Measurements from ENCODE around the gene THSD4. TPM values are rescaled to one million over a fixed set of nuclear protein-coding genes. Genes with fewer than 3 reads are reported as not detected.

Gene THSD4
- total and polyA plus RNA-seq, 2 of the 8 experiments (the other 6 are each of a cell fraction or from before 2014, with no cell fraction given): 2.5 to 6.2 TPM

GRCh38 chr15:71595846-71596553 is 480.7 kb downstream of the THSD4 start:
- POLR2A ChIA-PET (ENCODE audit: partially characterized antibody): no interaction called here
- no peak overlapping the region for H3K27ac ChIP-seq (ENCODE audit: low read depth, low read length)
- H3K14ac ChIP-seq (ENCODE audit: insufficient read length): no peak overlapping the region
- H4K8ac ChIP-seq (ENCODE audit: extremely low read depth, insufficient read depth, low read length): no peak overlapping the region
- CTCF ChIA-PET (ENCODE audit: partially characterized antibody): interaction anchor here (1.1 to 3.5 kb wide), 3 partner anchors 22 to 57 kb away, joined by 3 to 29 read pairs (median 5); no protein-coding TSS in a partner anchor
- H3K18ac ChIP-seq (ENCODE audit: extremely low read depth, low read length): no peak overlapping the region
- no peaks in the 10 kb centered on the region for H3K79me2 ChIP-seq (ENCODE audit: control insufficient read depth in 1 of 2, insufficient read depth in 2 of 2, low read length in 2 of 2)
- no peak for FAIRE-seq
- no peak overlapping the region for H2BK120ac ChIP-seq (replicated peaks; ENCODE audit: low read depth, low read length)
- H3K9ac ChIP-seq (replicated peaks in 1 of 4; ENCODE audit: extremely low read depth in 1 of 4, low read depth in 3 of 4, low read length in 3 of 4): no peak overlapping the region
- no peak for DNase-seq (ENCODE audit: low read depth in 1 of 2, low spot score in 2 of 2)
- no peaks in the 10 kb centered on the region for H3K79me1 ChIP-seq (ENCODE audit: low read depth, low read length)
- H3K4me1 ChIP-seq (replicated peaks in 1 of 4; ENCODE audit: control insufficient read depth in 3 of 4, insufficient read depth in 4 of 4, low read length in 3 of 4): peaks cover 0 to 4% (median 2%) of the 10 kb centered on the region in 4 experiments; a peak in 1 of 7 replicates
- no peak overlapping the region for H3K4ac ChIP-seq (replicated peaks; ENCODE audit: insufficient read length, low read depth, low read length)
- H2AK5ac ChIP-seq (ENCODE audit: low read depth, low read length): no peak overlapping the region
- no peak overlapping the region for H3K23ac ChIP-seq (ENCODE audit: insufficient read length)
- H3K36me3 ChIP-seq (ENCODE audit: control insufficient read depth in 2 of 4, insufficient read depth in 4 of 4, low read length in 3 of 4): no peaks in the 10 kb centered on the region
- no peak overlapping the region for H3K56ac ChIP-seq (replicated peaks; ENCODE audit: insufficient read length, low read depth, low read length)
- no peak overlapping the region for H2AFZ ChIP-seq (ENCODE audit: low read length)
- no peak overlapping the region for H4K5ac ChIP-seq (ENCODE audit: insufficient read length, low read depth, low read length)
- peaks cover 2 to 4% of the 10 kb centered on the region in 2 experiments; a peak in 1 of 4 replicates for H3K9me3 ChIP-seq (ENCODE audit: insufficient read depth in 2 of 2, low read depth in 1 of 2, low read length in 1 of 2)
- WGBS, 2 experiments (ENCODE audit: extremely low coverage in 1 of 2, insufficient coverage in 1 of 2, insufficient read length in 1 of 2, insufficient replicate concordance in 2 of 2, low coverage in 1 of 2, low lambda C conversion rate in 2 of 2, missing lambda C conversion rate in 1 of 2): 82% methylated on average over 6 of the region's 6 CpGs; no CpG with 5 or more reads in 1 of the 2 experiments
- H2BK5ac ChIP-seq (ENCODE audit: low read depth, low read length): no peak overlapping the region
- no peak overlapping the region for H4K91ac ChIP-seq (replicated peaks; ENCODE audit: insufficient read length, low read length)
- H3K4me2 ChIP-seq (ENCODE audit: insufficient read depth in 1 of 2, low read depth in 2 of 2, low read length in 2 of 2): no peak overlapping the region
- no peak overlapping the region for H3K4me3 ChIP-seq (ENCODE audit: extremely low read depth in 1 of 4, insufficient read depth in 2 of 4, low read depth in 3 of 4, low read length in 4 of 4)
- H4K20me1 ChIP-seq (replicated peaks in 1 of 2; ENCODE audit: control insufficient read depth in 1 of 2, insufficient read depth in 2 of 2, low read length in 2 of 2): no peaks in the 10 kb centered on the region
- no peak overlapping the region for H2BK20ac ChIP-seq (ENCODE audit: low read length)
- H3K27me3 ChIP-seq (replicated peaks in 1 of 4; ENCODE audit: control insufficient read depth in 3 of 4, extremely low read depth in 1 of 4, insufficient read depth in 3 of 4, low read length in 3 of 4): no peaks in the 10 kb centered on the region
- no peaks in the 10 kb centered on the region for H3K23me2 ChIP-seq (ENCODE audit: low read depth, low read length)
- H2BK12ac ChIP-seq (ENCODE audit: low read depth, low read length): no peak overlapping the region
- no peak overlapping the region for H2BK15ac ChIP-seq (ENCODE audit: low read length)
- TF ChIP-seq JUN (IDR thresholded peaks at IDR 0.05; ENCODE audit: low read depth, low read length): no peak
- no peak for TF ChIP-seq SIN3A (conservative IDR thresholded peaks at IDR 0.05 in 1 of 2, IDR thresholded peaks at IDR 0.05 in 1 of 2; ENCODE audit: low read depth in 1 of 2, low read length in 2 of 2)
- no peak for TF ChIP-seq KDM1A (IDR thresholded peaks at IDR 0.05; ENCODE audit: borderline replicate concordance, low read length)
- no peak for TF ChIP-seq KDM4A (IDR thresholded peaks at IDR 0.05; ENCODE audit: low read depth, low read length, severe bottlenecking)
- TF ChIP-seq USF2 (IDR thresholded peaks at IDR 0.05; ENCODE audit: low read length): no peak
- no peak for TF ChIP-seq E2F6 (IDR thresholded peaks at IDR 0.05)
- TF ChIP-seq POLR2AphosphoS5 (IDR thresholded peaks at IDR 0.05; ENCODE audit: low read depth, low read length): no peak
- TF ChIP-seq JUND (IDR thresholded peaks at IDR 0.05; ENCODE audit: low read length): no peak
- no peak for TF ChIP-seq POU5F1 (IDR thresholded peaks at IDR 0.05; ENCODE audit: low read depth, low read length)
- TF ChIP-seq EP300 (IDR thresholded peaks at IDR 0.05; ENCODE audit: borderline replicate concordance in 1 of 2, low read depth in 2 of 2, low read length in 2 of 2): no peak
- no peak for TF ChIP-seq SP2 (IDR thresholded peaks at IDR 0.05; ENCODE audit: low read length)

All from H1 (cell line).